Loucy (cell line): Measurements from ENCODE around the gene KDM4B.

ENCODE experiments used
- CTCF ChIP-seq: fragments of 200-600 bp; sonication (generic); conservative IDR thresholded peaks from 2 replicates; pipeline ENCODE4 v1.5.1; 2014; ENCODE audit warnings: mild to moderate bottlenecking, antibody characterized with exemption, low read length
- EZH2phosphoT487 ChIP-seq: fragments of 200-600 bp; IDR thresholded peaks from 2 replicates; pipeline ENCODE4 v1.6.1; 2018; ENCODE audit warnings: antibody characterized with exemption, mild to moderate bottlenecking, moderate library complexity, borderline replicate concordance

- TF ChIP-seq CTCF, result no peak
- TF ChIP-seq EZH2phosphoT487, result no peak
These were observed 179.3 kb downstream of the KDM4B start for GRCh38 chr19:5147978-5148793.
